ENCODE data around the gene STXBP5L. TPM values are rescaled to one million over a fixed set of nuclear protein-coding genes. Genes with fewer than 3 reads are reported as not detected.

Gene STXBP5L
- total and polyA plus RNA-seq, 2 of the 4 experiments (the other 2 are of a cell fraction), result not detected

DNA sequence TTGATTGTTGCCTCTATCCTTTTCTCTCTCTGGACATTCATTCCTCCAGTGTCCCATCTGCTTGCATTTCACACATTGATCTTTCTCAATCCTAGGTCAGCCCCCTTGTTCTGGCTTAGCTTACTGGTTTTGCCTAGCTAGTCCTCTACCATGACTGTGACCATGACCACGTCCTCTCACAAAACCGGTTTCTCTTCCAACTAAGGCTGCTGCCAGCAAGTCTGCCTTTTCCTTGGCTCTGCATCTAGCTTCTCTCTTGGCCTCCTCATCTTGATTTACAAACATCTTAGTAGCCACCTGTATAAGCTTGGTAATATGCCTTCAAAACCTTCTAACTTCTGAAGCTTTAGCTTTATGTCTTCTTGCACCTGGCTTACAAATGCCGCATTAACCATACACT is 167.2 kb downstream of the STXBP5L start:
- DNase-seq (no peak), ATAC-seq (ENCODE audit: low read depth) (no peak)
- no peak overlapping the region for H4K5ac ChIP-seq (ENCODE audit: low read depth, low read length)
- TF ChIP-seq POLR2A (IDR thresholded peaks at IDR 0.05; ENCODE audit: low read depth, low read length), result no peak
- TF ChIP-seq NFE2L2 (IDR thresholded peaks at IDR 0.05; ENCODE audit: low read depth, low read length), result no peak
- TF ChIP-seq CHD1 (IDR thresholded peaks at IDR 0.05; ENCODE audit: low read depth, low read length), result no peak
- no peak for TF ChIP-seq MAFK (IDR thresholded peaks at IDR 0.05; ENCODE audit: low read depth, low read length)
- no peak for TF ChIP-seq FOS (IDR thresholded peaks at IDR 0.05; ENCODE audit: low read depth, low read length)
- no peak for TF ChIP-seq RAD21 (IDR thresholded peaks at IDR 0.05; ENCODE audit: low read length)
- TF ChIP-seq, protein P1, sequence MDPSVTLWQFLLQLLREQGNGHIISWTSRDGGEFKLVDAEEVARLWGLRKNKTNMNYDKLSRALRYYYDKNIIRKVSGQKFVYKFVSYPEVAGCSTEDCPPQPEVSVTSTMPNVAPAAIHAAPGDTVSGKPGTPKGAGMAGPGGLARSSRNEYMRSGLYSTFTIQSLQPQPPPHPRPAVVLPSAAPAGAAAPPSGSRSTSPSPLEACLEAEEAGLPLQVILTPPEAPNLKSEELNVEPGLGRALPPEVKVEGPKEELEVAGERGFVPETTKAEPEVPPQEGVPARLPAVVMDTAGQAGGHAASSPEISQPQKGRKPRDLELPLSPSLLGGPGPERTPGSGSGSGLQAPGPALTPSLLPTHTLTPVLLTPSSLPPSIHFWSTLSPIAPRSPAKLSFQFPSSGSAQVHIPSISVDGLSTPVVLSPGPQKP (IDR thresholded peaks at IDR 0.05; ENCODE audit: borderline replicate concordance, low read depth, low read length), result no peak
- no peak for TF ChIP-seq CEBPB (IDR thresholded peaks at IDR 0.05; ENCODE audit: low read depth, low read length)
- no peak for TF ChIP-seq MAZ (IDR thresholded peaks at IDR 0.05; ENCODE audit: borderline replicate concordance, low read depth, low read length)
- TF ChIP-seq RCOR1 (IDR thresholded peaks at IDR 0.05; ENCODE audit: insufficient replicate concordance, low read length), result no peak
- TF ChIP-seq RFX5 (IDR thresholded peaks at IDR 0.05; ENCODE audit: low read depth, low read length), result no peak
- H3K9me3 ChIP-seq (ENCODE audit: control insufficient read depth, insufficient read depth, low read length), result peaks cover 18% of the 10 kb centered on the region
- dilution Hi-C loops (cut with HindIII; ENCODE audit: low sequenced_read_pairs, unreplicated experiment), result no loop called here
- in situ Hi-C loops (cut with MboI; ENCODE audit: low sequenced_read_pairs), result no loop called here
- no peak overlapping the region for H2AFZ ChIP-seq (replicated peaks; ENCODE audit: low read length, poor library complexity)
- intact Hi-C loops (cut with micrococcal nuclease), result no loop called here
- ChIA-PET CTCF (no interaction called here), POLR2A (ENCODE audit: unreplicated experiment) (no interaction called here)
- H2AK9ac ChIP-seq (replicated peaks; ENCODE audit: low read depth, low read length, poor library complexity), result no peak overlapping the region
- H3K4me1 ChIP-seq (ENCODE audit: control insufficient read depth, insufficient read depth, low read length), result no peaks in the 10 kb centered on the region
- H3K18ac ChIP-seq (ENCODE audit: low read depth, low read length), result no peak overlapping the region
- no peak overlapping the region for H3K56ac ChIP-seq (ENCODE audit: extremely low read depth, insufficient read depth, low read length)
- no peaks in the 10 kb centered on the region for H3K9me1 ChIP-seq (ENCODE audit: insufficient read depth, low read length)
- no peak overlapping the region for H2AK5ac ChIP-seq (ENCODE audit: low read depth, low read length)
- H3K14ac ChIP-seq (replicated peaks; ENCODE audit: low read depth, low read length), result no peak overlapping the region
- no peak overlapping the region for H2BK15ac ChIP-seq (ENCODE audit: low read depth, low read length)
- no TSS peak for BruUV-seq (replicated peaks)
- no peak overlapping the region for H3K4me3 ChIP-seq (ENCODE audit: insufficient read depth, low read depth, low read length)
- no peak overlapping the region for H3K23ac ChIP-seq (ENCODE audit: low read depth, low read length)
- no peaks in the 10 kb centered on the region for H4K20me1 ChIP-seq (ENCODE audit: insufficient read depth, low read length)
- no peak overlapping the region for H3K9ac ChIP-seq (ENCODE audit: low read depth, low read length)
- no peak overlapping the region for H3K27ac ChIP-seq (ENCODE audit: insufficient read depth, low read length)
- no peak overlapping the region for H2BK20ac ChIP-seq (ENCODE audit: low read depth, low read length)
- no peak overlapping the region for H3K4me2 ChIP-seq (ENCODE audit: low read depth, low read length)
- no peak overlapping the region for H2BK120ac ChIP-seq (ENCODE audit: low read depth, low read length)
- H3K27me3 ChIP-seq (ENCODE audit: control insufficient read depth, insufficient read depth, low read length), result no peaks in the 10 kb centered on the region
- no peak overlapping the region for H2BK5ac ChIP-seq (ENCODE audit: low read depth, low read length, poor library complexity, severe bottlenecking)
- no peak overlapping the region for H4K91ac ChIP-seq (ENCODE audit: insufficient read depth, low read depth, low read length)
- WGBS, 2 experiments (ENCODE audit: extremely low coverage in 2 of 2, insufficient read length in 1 of 2), result 54% methylated on average over 3 of the region's 3 CpGs; no CpG with 5 or more reads in 1 of the 2 experiments
- no peak overlapping the region for H3K4ac ChIP-seq (ENCODE audit: low read depth, low read length)
- H3K36me3 ChIP-seq (ENCODE audit: control insufficient read depth, insufficient read depth, low read length), result no peaks in the 10 kb centered on the region
- H4K8ac ChIP-seq (ENCODE audit: low read depth in 2 of 2, low read length in 2 of 2), result no peak overlapping the region
- H3K79me1 ChIP-seq (ENCODE audit: low read depth in 1 of 2, low read length in 2 of 2), result no peaks in the 10 kb centered on the region
